ENCODE data around the gene PIGZ.

The PIGZ gene

GRCh38 chr3:196916221-196916620 lies 52.4 kb downstream of the PIGZ start:
- no peak for DNase-seq (ENCODE audit: low read depth in 2 of 3, low spot score in 2 of 3)

GRCh38 chr3:196915375-196915774 lies 53.3 kb downstream of the PIGZ start:
- no peak for DNase-seq (ENCODE audit: low read depth in 2 of 3, low spot score in 2 of 3)

GRCh38 chr3:196914866-196915265 lies 53.8 kb downstream of the PIGZ start:
- no peak for DNase-seq (ENCODE audit: low read depth in 2 of 3, low spot score in 2 of 3)

- DNase-seq (ENCODE audit: low read depth in 2 of 3, low spot score in 2 of 3): no peak
Observed at GRCh38 chr3:196903740-196904139, 64.9 kb downstream of the PIGZ start.

- DNase-seq (ENCODE audit: low read depth in 2 of 3, low spot score in 2 of 3): no peak
Observed at GRCh38 chr3:196902296-196902695, 66.3 kb downstream of the PIGZ start.

- no peak for DNase-seq (ENCODE audit: low read depth in 2 of 3, low spot score in 2 of 3)
Observed at GRCh38 chr3:196901768-196902167, 66.9 kb downstream of the PIGZ start.
